ENCODE measurements around the gene CGB5.
"Not testable (repeated sequence)": the region's sequence is repeated elsewhere in the genome, so short reads cannot be mapped to it uniquely, and the experiment has no call there.

CGB5 gene

GRCh38 chr19:49020931-49021895 is 22.4 kb upstream of the CGB5 start:
- DNase-seq (ENCODE audit: low spot score) (peak; percentile 91), FAIRE-seq (peak; percentile 46)

GRCh38 chr19:49022116-49022515 is 21.5 kb upstream of the CGB5 start:
- FAIRE-seq (no peak), DNase-seq (ENCODE audit: low spot score) (no peak)

- FAIRE-seq; DNase-seq (ENCODE audit: low spot score): not testable (repeated sequence)
Observed at GRCh38 chr19:49024233-49024632, 19.4 kb upstream of the CGB5 start, which contains the start of gene CGB3. CGB3 (minus strand) TSS chr19:49024333; CDS start chr19:49023971, 362 bp downstream.

GRCh38 chr19:49025088-49025487 is 18.6 kb upstream of the CGB5 start:
- DNase-seq (ENCODE audit: low spot score); FAIRE-seq: not testable (repeated sequence)

- not testable (repeated sequence) for FAIRE-seq
Observed at GRCh38 chr19:49025599-49025998, 18.0 kb upstream of the CGB5 start.

GRCh38 chr19:49028686-49029085 is 15.0 kb upstream of the CGB5 start:
- FAIRE-seq; DNase-seq (ENCODE audit: low spot score): not testable (repeated sequence)

More at GRCh38 chr19:49025599-49025998, 18.0 kb upstream of the CGB5 start:
- DNase-seq (ENCODE audit: low spot score), result peak; percentile 22

GRCh38 chr19:49029749-49030148 is 13.9 kb upstream of the CGB5 start:
- DNase-seq (ENCODE audit: low spot score), result peak; percentile 49
- FAIRE-seq, result not testable (repeated sequence)

- not testable (repeated sequence) for FAIRE-seq; DNase-seq (ENCODE audit: low spot score)
Observed at GRCh38 chr19:49030323-49030722, 13.3 kb upstream of the CGB5 start.

- FAIRE-seq; DNase-seq (ENCODE audit: low spot score): not testable (repeated sequence)
Observed at GRCh38 chr19:49031642-49032301, 11.9 kb upstream of the CGB5 start, which contains the start of gene CGB2. CGB2 (plus strand) TSS chr19:49031890; CDS start chr19:49032096, 206 bp downstream.

- FAIRE-seq, result not testable (repeated sequence)
Observed at GRCh38 chr19:49036815-49037214, 6.8 kb upstream of the CGB5 start, which contains the start of gene CGB1. CGB1 (minus strand) TSS chr19:49036895; CDS start chr19:49036711, 184 bp downstream.

GRCh38 chr19:49038111-49038510 is 5.5 kb upstream of the CGB5 start:
- not testable (repeated sequence) for DNase-seq (ENCODE audit: low spot score); FAIRE-seq

More at GRCh38 chr19:49036815-49037214, 6.8 kb upstream of the CGB5 start, which contains the start of gene CGB1:
- DNase-seq (ENCODE audit: low spot score), result not testable (repeated sequence)

GRCh38 chr19:49038557-49039276 is 4.9 kb upstream of the CGB5 start:
- FAIRE-seq (peak; percentile 79), DNase-seq (ENCODE audit: low spot score) (peak; percentile 90)

GRCh38 chr19:49039736-49040135 is 3.9 kb upstream of the CGB5 start:
- not testable (repeated sequence) for DNase-seq (ENCODE audit: low spot score); FAIRE-seq

- FAIRE-seq, result no peak
- peak; percentile 60 for DNase-seq (ENCODE audit: low spot score)
Observed at GRCh38 chr19:49042177-49042576, 1.5 kb upstream of the CGB5 start.

GRCh38 chr19:49042666-49043065 is 982 bp upstream of the CGB5 start:
- FAIRE-seq; DNase-seq (ENCODE audit: low spot score): not testable (repeated sequence)

- not testable (repeated sequence) for DNase-seq (ENCODE audit: low spot score); FAIRE-seq
Observed at GRCh38 chr19:49049011-49049410, 5.4 kb downstream of the CGB5 start, which contains the start of gene CGB8. CGB8 (minus strand) TSS chr19:49049111; CDS start chr19:49048739, 372 bp downstream.

GRCh38 chr19:49049834-49050233 is 6.2 kb downstream of the CGB5 start:
- not testable (repeated sequence) for DNase-seq (ENCODE audit: low spot score); FAIRE-seq

GRCh38 chr19:49050376-49051033 is 6.9 kb downstream of the CGB5 start:
- FAIRE-seq, result peak; percentile 53
- peak; percentile 77 for DNase-seq (ENCODE audit: low spot score)

GRCh38 chr19:49056101-49056901 is 12.7 kb downstream of the CGB5 start:
- DNase-seq (ENCODE audit: low spot score), result peak; percentile 38
- FAIRE-seq, result no peak
